ENCODE measurements around the gene WDR88.

DNA sequence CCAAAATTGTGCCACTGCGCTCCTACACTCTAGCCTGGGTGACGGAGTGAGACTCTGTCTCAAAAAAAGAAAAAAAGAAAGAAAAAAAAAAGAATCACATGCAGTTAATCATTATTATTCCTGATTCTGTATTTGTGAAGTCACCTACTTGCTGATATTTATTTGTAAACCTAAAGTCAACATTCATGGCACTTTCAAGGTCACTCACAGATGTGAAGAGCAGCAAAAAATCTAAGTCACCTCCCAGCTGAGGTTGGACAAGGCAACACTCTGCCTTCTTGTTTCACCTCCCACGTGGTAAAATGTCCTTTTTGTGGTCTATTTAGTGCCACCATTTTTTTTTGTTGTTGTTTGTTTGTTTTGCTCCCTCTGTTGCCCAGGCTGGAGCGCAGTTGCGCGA is 26.5 kb downstream of the WDR88 start:
- TF ChIP-seq, protein P1, sequence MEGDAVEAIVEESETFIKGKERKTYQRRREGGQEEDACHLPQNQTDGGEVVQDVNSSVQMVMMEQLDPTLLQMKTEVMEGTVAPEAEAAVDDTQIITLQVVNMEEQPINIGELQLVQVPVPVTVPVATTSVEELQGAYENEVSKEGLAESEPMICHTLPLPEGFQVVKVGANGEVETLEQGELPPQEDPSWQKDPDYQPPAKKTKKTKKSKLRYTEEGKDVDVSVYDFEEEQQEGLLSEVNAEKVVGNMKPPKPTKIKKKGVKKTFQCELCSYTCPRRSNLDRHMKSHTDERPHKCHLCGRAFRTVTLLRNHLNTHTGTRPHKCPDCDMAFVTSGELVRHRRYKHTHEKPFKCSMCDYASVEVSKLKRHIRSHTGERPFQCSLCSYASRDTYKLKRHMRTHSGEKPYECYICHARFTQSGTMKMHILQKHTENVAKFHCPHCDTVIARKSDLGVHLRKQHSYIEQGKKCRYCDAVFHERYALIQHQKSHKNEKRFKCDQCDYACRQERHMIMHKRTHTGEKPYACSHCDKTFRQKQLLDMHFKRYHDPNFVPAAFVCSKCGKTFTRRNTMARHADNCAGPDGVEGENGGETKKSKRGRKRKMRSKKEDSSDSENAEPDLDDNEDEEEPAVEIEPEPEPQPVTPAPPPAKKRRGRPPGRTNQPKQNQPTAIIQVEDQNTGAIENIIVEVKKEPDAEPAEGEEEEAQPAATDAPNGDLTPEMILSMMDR (IDR thresholded peaks at IDR 0.05): no peak
- no peak for TF ChIP-seq POLR2A (IDR thresholded peaks at IDR 0.05)
- TF ChIP-seq EP300 (IDR thresholded peaks at IDR 0.05): no peak

Data from ovary (tissue), 3 donors.